ENCODE data around the gene AK8.

AK8 gene

GRCh38 chr9:132828201-132828770, 49.8 kb downstream of the AK8 start:
- Mint-ChIP-seq H3K36me3 (ENCODE audit: low read depth) (no peaks in the 10 kb centered on the region), H3K4me1 (ENCODE audit: low read depth) (peaks cover 3% of the 10 kb centered on the region), H3K27me3 (peaks cover 14% of the 10 kb centered on the region)

DNA sequence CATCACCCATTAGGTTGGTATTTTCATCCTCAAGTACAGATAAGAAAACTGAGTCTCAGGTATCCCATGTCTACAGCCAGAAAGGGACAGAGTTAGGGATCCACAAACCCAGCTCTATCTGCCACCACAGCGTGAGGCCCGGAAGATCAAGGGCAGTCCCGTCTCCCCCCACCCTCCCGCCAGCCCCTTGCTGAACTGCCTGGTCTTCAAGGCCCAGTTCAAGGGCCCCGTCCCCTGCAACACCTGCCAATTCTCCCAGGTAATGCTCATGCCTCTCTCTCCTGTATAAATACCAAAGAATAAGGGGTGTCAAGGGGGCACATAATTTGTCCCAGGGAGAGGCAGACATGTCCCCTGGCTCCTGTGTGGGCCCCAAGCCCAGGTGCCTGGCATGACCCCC, 50.7 kb downstream of the AK8 start:
- Mint-ChIP-seq H3K36me3 (ENCODE audit: low read depth) (no peaks in the 10 kb centered on the region), H3K9me3 (no peaks in the 10 kb centered on the region), H3K4me1 (ENCODE audit: low read depth) (peaks cover 3% of the 10 kb centered on the region), H3K27me3 (peaks cover 14% of the 10 kb centered on the region), H3K4me3 (no peak overlapping the region), H3K27ac (no peak overlapping the region)

More at GRCh38 chr9:132828201-132828770, 49.8 kb downstream of the AK8 start:
- H3K9me3 Mint-ChIP-seq = no peaks in the 10 kb centered on the region
- no peak overlapping the region for H3K4me3 Mint-ChIP-seq
- no peak overlapping the region for H3K27ac Mint-ChIP-seq

GRCh38 chr9:132826621-132827365, 51.3 kb downstream of the AK8 start:
- no peak overlapping the region for H3K27ac Mint-ChIP-seq
- H3K4me1 Mint-ChIP-seq (ENCODE audit: low read depth) = peaks cover 3% of the 10 kb centered on the region
- H3K27me3 Mint-ChIP-seq = peaks cover 14% of the 10 kb centered on the region
- H3K9me3 Mint-ChIP-seq = no peaks in the 10 kb centered on the region
- no peak overlapping the region for H3K4me3 Mint-ChIP-seq
- H3K36me3 Mint-ChIP-seq (ENCODE audit: low read depth) = no peaks in the 10 kb centered on the region

DNA sequence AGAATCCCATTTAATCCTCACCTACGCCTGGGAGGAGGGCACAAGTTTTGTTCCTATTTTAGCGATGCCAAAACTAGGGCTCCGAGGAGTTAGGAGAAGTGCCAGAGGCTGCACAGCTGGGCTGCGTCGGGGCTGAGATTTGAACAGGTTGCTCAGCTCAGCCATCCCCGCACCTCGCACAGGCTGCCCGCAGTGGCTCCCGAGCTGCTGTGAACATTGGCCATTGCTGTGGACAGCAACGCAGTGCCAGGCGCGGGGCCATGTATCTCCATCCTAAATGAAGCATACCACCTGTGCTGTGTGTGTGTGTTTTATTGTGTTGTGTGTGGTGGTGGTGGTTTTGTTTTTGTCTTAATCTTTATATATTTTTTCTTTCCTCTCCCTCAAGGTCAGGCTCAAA, 52.0 kb downstream of the AK8 start:
- Mint-ChIP-seq H3K27ac (no peak overlapping the region), H3K27me3 (peaks cover 14% of the 10 kb centered on the region), H3K4me3 (no peak overlapping the region), H3K4me1 (ENCODE audit: low read depth) (peaks cover 3% of the 10 kb centered on the region), H3K9me3 (no peaks in the 10 kb centered on the region), H3K36me3 (ENCODE audit: low read depth) (no peaks in the 10 kb centered on the region)

- no peaks in the 10 kb centered on the region for H3K9me3 Mint-ChIP-seq
- H3K27me3 Mint-ChIP-seq = peaks cover 11% of the 10 kb centered on the region
- H3K27ac Mint-ChIP-seq = no peak overlapping the region
- H3K4me3 Mint-ChIP-seq = no peak overlapping the region
- H3K4me1 Mint-ChIP-seq (ENCODE audit: low read depth) = peaks cover 3% of the 10 kb centered on the region
- H3K36me3 Mint-ChIP-seq (ENCODE audit: low read depth) = no peaks in the 10 kb centered on the region
These were observed 52.7 kb downstream of the AK8 start for GRCh38 chr9:132825430-132825829.

GRCh38 chr9:132824951-132825350, 53.1 kb downstream of the AK8 start:
- no peak overlapping the region for H3K27ac Mint-ChIP-seq
- no peaks in the 10 kb centered on the region for H3K36me3 Mint-ChIP-seq (ENCODE audit: low read depth)
- no peak overlapping the region for H3K4me3 Mint-ChIP-seq
- H3K27me3 Mint-ChIP-seq = peaks cover 11% of the 10 kb centered on the region
- peaks cover 3% of the 10 kb centered on the region for H3K4me1 Mint-ChIP-seq (ENCODE audit: low read depth)
- H3K9me3 Mint-ChIP-seq = no peaks in the 10 kb centered on the region

- no peaks in the 10 kb centered on the region for H3K9me3 Mint-ChIP-seq
- no peak overlapping the region for H3K27ac Mint-ChIP-seq
- no peak overlapping the region for H3K4me3 Mint-ChIP-seq
- H3K27me3 Mint-ChIP-seq = peaks cover 19% of the 10 kb centered on the region
- H3K36me3 Mint-ChIP-seq (ENCODE audit: low read depth) = no peaks in the 10 kb centered on the region
- peaks cover 3% of the 10 kb centered on the region for H3K4me1 Mint-ChIP-seq (ENCODE audit: low read depth)
These were observed 53.9 kb downstream of the AK8 start for GRCh38 chr9:132824151-132824550.

GRCh38 chr9:132823370-132824145, 54.5 kb downstream of the AK8 start:
- peaks cover 3% of the 10 kb centered on the region for H3K4me1 Mint-ChIP-seq (ENCODE audit: low read depth)
- H3K9me3 Mint-ChIP-seq = no peaks in the 10 kb centered on the region
- no peaks in the 10 kb centered on the region for H3K36me3 Mint-ChIP-seq (ENCODE audit: low read depth)
- H3K27me3 Mint-ChIP-seq = peaks cover 20% of the 10 kb centered on the region
- H3K27ac Mint-ChIP-seq = no peak overlapping the region
- H3K4me3 Mint-ChIP-seq = no peak overlapping the region

GRCh38 chr9:132820169-132820944, 57.7 kb downstream of the AK8 start:
- Mint-ChIP-seq H3K4me3 (no peak overlapping the region), H3K36me3 (ENCODE audit: low read depth) (no peaks in the 10 kb centered on the region), H3K9me3 (no peaks in the 10 kb centered on the region), H3K27me3 (peaks cover 26% of the 10 kb centered on the region), H3K4me1 (ENCODE audit: low read depth) (peaks cover 3% of the 10 kb centered on the region), H3K27ac (no peak overlapping the region)

DNA sequence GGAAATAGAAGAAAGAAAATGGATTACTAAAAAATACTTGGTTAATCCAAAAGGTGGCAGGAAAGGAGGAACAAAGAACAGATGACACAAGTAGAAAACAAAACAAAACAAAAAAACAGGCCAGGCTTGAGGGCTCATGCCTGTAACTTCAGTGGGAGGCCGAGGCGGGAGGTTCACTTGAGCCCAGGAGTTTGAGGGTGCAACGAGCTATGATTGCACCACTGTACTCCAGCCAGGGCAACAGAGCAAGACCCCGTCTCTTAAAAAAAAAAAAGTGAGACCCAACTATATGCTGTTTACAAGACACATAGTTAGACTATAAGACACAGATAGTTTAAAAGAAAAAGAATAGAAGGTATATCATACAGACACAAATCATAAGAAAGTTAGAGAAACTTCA, 59.5 kb downstream of the AK8 start:
- Mint-ChIP-seq H3K27ac (no peak overlapping the region), H3K9me3 (no peaks in the 10 kb centered on the region), H3K27me3 (peaks cover 27% of the 10 kb centered on the region)

DNA sequence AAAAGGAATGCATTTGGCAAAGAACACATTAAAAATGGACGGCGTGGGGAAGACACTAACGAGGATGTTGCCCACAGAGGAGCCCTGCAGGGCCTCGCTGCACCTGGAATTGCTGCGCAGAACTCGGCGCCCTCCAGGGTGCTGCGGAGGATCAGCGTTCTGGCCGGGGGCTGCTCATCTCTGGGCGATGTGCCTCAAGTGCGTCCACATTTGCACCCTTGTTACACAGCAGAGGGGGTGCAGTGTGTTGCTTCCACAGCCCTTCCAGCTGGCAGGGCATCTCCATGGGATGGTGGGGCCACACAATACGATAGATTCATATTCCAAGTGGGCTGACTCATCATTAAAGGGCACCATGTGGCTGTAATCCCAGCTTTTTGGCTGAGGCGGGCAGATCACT, 63.1 kb downstream of the AK8 start:
- no peaks in the 10 kb centered on the region for H3K36me3 Mint-ChIP-seq (ENCODE audit: low read depth)
- H3K4me1 Mint-ChIP-seq (ENCODE audit: low read depth) = no peaks in the 10 kb centered on the region
- H3K9me3 Mint-ChIP-seq = no peaks in the 10 kb centered on the region
- H3K27me3 Mint-ChIP-seq = peaks cover 33% of the 10 kb centered on the region
- no peak overlapping the region for H3K27ac Mint-ChIP-seq
- no peak overlapping the region for H3K4me3 Mint-ChIP-seq

More for the DNA sequence above, 59.5 kb downstream of the AK8 start:
- no peak overlapping the region for H3K4me3 Mint-ChIP-seq
- no peaks in the 10 kb centered on the region for H3K36me3 Mint-ChIP-seq (ENCODE audit: low read depth)
- peaks cover under 1% of the 10 kb centered on the region for H3K4me1 Mint-ChIP-seq (ENCODE audit: low read depth)

DNA sequence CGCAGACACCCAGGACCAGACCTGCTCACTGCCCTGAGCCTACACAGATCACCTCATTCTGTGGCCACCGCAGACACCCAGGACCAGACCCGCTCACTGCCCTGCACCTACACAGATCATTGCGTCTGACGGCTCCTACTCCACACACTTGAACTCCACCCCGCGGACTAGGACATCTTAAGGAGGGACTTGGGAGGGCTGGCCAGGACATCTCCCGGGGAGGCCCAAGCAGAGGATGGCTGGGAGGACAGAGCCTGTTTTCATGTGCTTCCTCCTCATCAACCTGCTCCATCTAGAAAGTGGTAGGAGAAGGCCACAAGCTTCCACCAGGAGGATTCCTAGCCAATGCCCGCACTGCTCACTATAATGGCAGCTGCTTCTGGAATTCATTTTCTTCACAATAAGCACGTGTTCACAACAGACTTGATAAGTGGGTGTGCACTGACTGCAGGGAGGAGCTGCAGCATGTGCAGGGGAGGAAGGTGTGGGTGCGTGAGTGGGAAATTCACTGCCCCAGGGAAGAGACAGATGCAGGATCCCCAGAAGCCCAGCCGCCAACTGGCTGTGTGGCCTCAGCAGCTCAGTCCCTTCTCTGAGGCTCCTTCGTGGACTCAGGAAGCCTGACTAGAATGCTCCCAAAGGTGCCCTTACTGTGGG, 64.8 kb downstream of the AK8 start:
- H3K27me3 Mint-ChIP-seq = peaks cover 34% of the 10 kb centered on the region
- no peaks in the 10 kb centered on the region for H3K36me3 Mint-ChIP-seq (ENCODE audit: low read depth)
- no peaks in the 10 kb centered on the region for H3K9me3 Mint-ChIP-seq
- H3K27ac Mint-ChIP-seq = no peak overlapping the region
- H3K4me3 Mint-ChIP-seq = no peak overlapping the region
- no peaks in the 10 kb centered on the region for H3K4me1 Mint-ChIP-seq (ENCODE audit: low read depth)

DNA sequence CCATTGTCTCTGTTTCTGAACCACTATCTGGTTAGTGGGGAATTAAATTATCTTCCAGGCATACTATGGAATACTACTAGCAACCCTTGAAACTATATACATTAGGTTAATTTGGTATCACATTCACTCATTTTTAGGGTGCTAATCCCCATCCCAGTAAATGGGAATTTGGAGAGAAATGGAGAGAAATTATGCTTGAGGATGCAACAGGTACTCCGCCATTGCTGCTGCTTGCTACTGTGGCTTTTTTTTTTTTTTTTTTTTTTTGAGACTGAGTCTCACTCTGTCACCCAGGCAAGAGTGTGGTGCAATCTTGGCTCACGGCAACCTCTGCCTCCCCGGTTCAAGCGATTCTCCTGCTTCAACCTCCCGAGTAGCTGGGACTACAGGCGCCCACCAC, 66.1 kb downstream of the AK8 start:
- Mint-ChIP-seq H3K4me1 (ENCODE audit: low read depth) (no peaks in the 10 kb centered on the region), H3K27ac (no peak overlapping the region), H3K4me3 (no peak overlapping the region), H3K9me3 (no peaks in the 10 kb centered on the region), H3K36me3 (ENCODE audit: low read depth) (no peaks in the 10 kb centered on the region), H3K27me3 (peaks cover 26% of the 10 kb centered on the region)

- Mint-ChIP-seq H3K27me3 (peaks cover 22% of the 10 kb centered on the region), H3K4me1 (ENCODE audit: low read depth) (no peaks in the 10 kb centered on the region), H3K4me3 (no peak overlapping the region), H3K27ac (no peak overlapping the region), H3K36me3 (ENCODE audit: low read depth) (no peaks in the 10 kb centered on the region), H3K9me3 (no peaks in the 10 kb centered on the region)
These were observed 67.8 kb downstream of the AK8 start for GRCh38 chr9:132810314-132810713.
